Stimulated activated naive CD8-positive, alpha-beta T cell treated with anti-CD3 and anti-CD28 coated beads, Interleukin-15, Interleukin-2, amounts not matched to agents 100 U/mL and 50 U/mL, for 24 hours (primary cell): Measurements from ENCODE around the gene DRD3.

ENCODE experiments used
- ATAC-seq: fragments of 150-1000 bp; cut with Tn5 transposase; one replicate; pipeline ENCODE4 v1.10.0; 2021
- DNase-seq: peaks from one replicate; pipeline ENCODE4 v3.0.0; 2021

The DRD3 gene

DNA sequence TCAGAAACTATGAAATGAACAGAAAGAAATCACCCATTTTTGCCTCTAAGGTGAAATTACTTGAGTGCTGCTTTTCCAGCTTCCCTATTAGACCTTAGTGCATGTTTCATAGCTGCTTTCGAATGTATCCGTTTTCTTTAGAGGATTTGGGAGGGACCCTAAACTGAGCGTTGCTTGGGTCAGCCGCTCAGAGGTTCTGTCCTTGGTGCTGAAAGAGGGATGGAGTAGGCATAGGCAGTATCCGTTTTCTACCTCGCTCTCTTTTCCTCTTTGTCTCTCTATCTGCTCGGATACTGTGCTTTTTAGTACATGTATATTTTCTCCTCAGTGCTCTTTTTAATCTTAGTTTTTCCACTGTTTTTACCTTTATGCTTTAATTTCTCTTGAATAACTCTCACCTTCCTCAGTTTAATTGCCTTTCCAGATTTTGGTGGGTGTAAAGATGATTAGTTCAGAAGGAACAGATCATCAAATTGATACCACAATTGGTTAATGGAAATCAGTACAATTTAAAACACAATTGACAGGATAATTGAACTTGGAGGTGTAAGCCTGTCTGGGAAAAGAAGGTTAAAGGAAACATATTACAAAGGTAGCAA, at the start of gene DRD3:
Gene DRD3 (minus strand): TSS at position 283 of the 599 bp plus-strand sequence. CDS start 7,060 bp downstream, outside the sequence.
- ATAC-seq (peak; percentile 59), DNase-seq (peak; percentile 31)

GRCh38 chr3:114227076-114227475, 48.2 kb upstream of the DRD3 start:
- DNase-seq, result no peak
- no peak for ATAC-seq

GRCh38 chr3:114226313-114226712, 47.5 kb upstream of the DRD3 start:
- DNase-seq (no peak), ATAC-seq (no peak)

DNA sequence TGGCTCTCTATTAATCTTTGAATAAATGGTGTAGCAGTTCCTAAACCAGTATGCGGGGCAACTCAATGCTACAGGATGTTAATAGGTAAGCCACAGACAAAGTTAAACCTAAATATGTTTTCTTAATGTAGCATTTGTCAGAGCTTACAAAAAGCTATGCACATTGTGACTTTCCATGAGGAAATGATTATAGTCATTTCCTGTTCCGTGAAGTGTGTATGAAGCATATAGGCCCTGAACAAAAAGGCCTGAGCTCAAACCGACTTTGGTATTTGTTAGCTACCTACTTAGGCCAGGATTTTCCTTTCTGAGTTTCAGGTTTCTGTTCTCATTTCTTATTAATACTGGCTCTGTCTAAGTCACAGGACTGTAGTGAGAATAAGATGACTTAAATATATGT, 44.3 kb upstream of the DRD3 start:
- no peak for DNase-seq
- peak; percentile 79 for ATAC-seq

DNA sequence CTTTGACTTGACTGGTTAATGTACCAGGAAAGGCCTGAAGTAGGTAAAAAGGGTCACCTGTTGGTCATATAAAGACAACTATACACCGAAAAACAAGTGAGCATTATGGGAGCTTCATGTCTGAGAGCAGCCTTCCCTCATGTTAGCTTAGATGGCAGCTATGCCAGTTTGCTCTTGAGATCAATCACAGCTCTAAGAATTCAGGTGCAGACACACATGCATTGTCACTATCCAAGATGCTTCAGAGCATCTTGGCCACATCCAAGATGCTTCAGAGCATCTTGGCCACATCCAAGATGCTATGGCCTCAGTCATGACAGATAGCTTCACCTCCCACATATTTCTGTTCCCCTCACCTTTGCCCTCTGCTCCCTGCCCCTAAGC, 43.0 kb upstream of the DRD3 start:
- ATAC-seq (no peak), DNase-seq (no peak)

- ATAC-seq (peak; percentile 41), DNase-seq (peak; percentile 58)
Measured at GRCh38 chr3:114221165-114221880, 42.5 kb upstream of the DRD3 start.

DNA sequence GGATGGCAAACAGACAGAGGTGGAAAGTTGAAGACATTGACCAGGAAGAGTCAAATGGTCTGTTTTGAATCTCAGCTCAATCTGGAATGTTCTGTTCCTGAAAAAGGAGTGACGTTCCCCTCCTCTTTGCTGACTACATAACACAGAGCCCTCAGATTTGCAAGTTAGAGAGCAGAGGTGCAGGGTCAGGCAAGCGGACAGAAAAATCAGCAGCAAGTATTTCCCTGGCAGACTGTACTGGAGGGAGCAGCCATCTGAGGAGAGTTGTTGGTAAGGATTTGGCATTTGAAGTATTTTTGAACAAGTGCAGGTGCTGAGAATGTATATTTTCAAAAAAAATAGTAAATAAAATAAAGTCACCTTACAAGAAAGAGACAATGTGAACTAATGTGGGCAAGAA, 40.9 kb upstream of the DRD3 start:
- ATAC-seq (no peak), DNase-seq (no peak)

DNA sequence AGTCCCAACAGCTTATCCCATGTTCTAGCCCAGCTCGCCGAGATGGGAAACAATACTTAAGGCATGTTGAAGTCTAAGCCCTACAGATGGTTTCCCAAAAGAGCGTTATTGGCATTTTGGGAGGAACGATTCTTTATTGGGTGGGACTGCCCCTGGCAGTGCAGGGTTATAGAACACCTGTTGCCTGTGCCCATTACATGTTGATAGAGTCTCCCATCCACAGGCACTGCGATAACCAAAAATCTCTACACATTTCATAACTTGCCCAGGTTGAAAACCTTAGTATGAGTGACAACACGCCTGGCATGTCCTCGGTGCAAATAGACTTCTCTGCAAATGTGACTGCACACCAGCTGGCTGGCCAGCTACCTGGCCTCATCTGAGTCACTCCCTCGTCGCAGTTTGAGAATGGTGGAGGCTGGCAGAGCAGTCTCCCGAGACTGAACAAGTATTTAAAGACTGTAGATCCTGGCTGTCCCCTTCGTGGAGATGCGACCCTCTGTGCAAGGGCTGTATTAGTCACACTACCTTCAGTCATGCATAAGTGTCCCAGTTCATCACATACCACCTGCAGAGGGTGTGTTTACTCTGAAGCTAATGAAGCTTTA, 39.8 kb upstream of the DRD3 start:
- ATAC-seq (peak; percentile 7), DNase-seq (peak; percentile 45)

DNA sequence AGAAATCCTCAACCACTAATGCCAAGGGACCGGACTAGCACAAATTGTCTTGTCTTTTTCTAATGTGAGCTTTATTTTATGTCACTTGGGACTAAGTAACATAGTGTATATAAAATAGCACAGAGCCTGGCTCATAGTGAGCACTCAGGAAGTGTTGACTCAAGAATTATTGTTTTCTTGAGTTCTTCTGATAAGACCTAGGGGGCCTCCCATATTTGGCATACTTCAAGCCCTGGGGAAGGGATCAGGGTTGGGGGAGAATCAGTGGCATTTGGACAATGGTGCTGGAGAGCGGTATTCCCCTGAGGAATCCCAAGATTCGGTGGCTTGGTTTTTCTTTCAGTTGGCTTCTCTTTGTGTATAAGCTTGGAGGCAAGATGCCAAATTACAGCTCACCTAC, 39.2 kb upstream of the DRD3 start:
- no peak for ATAC-seq
- DNase-seq, result no peak

DNA sequence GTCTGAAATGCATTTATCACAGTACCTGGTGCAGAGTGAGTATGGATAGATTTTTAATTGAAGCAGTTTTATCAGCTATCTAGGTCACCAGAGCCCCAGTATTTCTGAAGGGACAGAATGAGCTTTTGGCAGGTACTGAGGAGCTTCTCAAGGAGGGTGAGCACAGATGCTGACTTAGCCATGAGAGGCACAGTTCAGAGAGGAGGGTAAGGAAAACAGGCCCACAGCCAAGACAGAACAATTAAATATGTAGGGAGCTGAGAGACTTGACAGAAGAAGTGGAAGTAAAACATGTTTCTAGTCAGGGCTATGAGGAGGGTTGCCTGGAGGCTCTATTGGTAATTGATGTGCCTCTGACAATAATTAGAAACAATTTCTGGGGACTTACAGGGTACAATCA, 38.4 kb upstream of the DRD3 start:
- no peak for DNase-seq
- no peak for ATAC-seq

- ATAC-seq, result no peak
Measured at GRCh38 chr3:114216186-114216970, 37.5 kb upstream of the DRD3 start.

GRCh38 chr3:114214542-114215341, 35.9 kb upstream of the DRD3 start:
- peak; percentile 65 for ATAC-seq
- no peak for DNase-seq

More at GRCh38 chr3:114216186-114216970, 37.5 kb upstream of the DRD3 start:
- no peak for DNase-seq

DNA sequence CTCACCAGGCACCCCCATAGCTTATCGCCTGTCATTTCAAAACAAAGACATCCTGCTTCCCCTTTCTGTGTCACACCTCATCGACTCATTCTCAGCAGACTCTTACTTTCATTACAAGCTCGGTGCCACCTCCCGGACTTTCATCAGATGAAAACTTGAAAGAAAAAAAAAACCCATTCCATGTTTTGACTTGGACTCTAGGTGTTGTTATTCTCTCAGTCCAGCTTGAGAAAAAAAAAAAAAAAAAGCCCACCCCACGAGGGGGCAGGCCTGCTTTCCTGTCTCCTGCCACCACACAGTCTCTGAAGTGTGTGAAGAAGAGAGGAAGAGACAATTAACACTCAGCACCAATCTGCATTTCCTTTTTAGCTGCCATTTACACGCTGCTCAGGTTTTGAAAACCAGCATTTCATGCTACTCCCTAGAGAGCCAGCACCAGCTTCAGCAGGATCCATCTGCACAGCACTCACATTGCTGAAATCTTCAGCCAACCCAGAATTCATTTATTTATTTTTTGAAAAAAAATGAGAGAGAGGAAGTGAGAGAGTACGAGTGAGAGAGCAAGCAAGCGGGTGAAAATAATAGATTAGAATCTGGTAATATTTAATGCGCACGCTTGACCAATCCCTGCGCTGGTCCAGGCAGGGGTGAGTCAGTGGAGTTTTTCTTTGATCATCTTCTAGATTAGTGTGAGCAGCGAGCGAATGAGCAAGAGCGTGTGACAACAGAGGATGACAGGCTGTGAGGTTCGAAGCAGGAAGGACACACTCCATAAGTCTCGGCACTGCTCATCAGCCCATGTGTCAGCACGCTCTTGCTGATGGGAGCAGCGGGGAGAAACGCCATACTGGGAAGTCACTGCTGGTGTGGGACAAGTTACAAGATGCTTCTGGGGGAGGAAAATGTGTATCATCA, 35.0 kb upstream of the DRD3 start:
- ATAC-seq, result peak; percentile 83
- peak; percentile 78 for DNase-seq

DNA sequence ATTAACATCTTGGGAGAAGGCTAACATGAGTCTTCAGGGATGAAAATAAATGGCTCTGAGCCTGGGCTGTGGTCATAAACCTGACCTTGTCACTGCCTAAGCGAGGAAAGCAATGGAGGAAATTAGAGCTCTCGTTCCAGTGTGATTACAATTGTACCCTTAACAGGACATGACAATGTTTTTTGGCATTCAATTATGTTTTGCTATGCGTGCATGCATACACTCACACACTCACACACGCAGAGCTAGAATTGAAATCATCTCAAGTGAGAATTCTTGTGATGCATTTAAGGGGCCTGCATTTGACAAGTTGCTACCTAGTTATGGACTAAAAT, 34.4 kb upstream of the DRD3 start:
- ATAC-seq, result no peak
- no peak for DNase-seq

DNA sequence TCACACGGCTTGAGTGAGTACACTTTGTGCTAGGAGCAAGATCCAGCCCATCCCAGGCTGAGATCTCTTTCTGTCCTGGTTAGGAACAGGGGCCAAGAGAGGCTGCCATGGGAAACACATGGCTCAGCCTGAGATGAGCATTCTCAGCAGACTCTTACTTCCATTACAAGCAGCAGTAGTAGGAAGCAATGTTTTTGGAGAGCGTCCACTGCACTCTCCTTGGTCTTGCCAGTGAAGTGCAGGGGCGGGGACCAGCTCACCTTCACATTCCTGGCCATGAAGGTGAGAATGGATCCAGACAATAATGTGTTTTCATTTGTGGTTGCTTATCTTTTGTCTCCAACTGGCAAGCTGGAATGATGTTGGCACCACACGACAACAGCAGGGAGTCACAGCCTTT, 33.8 kb upstream of the DRD3 start:
- DNase-seq (no peak), ATAC-seq (no peak)

- DNase-seq, result no peak
- peak; percentile 49 for ATAC-seq
Measured at GRCh38 chr3:114207768-114208167, 28.9 kb upstream of the DRD3 start.

- peak; percentile 74 for ATAC-seq
Measured at GRCh38 chr3:114206342-114206741, 27.5 kb upstream of the DRD3 start.

GRCh38 chr3:114205541-114205940, 26.7 kb upstream of the DRD3 start:
- DNase-seq (no peak), ATAC-seq (no peak)

More at GRCh38 chr3:114206342-114206741, 27.5 kb upstream of the DRD3 start:
- no peak for DNase-seq

DNA sequence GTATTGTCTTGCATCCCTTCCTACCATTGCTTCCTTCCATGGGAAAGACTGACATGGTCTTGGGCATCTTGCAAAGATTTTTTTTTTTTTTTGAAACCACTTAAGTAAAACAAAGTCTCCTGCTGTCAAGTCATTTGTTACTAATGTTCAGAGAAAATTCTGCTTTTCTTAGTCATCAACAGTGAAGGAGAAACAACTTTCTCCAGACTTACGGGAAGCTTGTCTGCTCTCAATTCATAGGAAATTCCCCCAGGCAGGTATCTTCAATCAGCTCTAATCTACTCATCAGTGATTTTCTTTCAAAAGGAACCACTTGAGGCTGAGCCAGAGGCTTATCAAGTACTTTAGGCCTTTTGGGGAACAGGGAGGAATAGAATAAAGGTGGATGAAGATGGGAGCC, 15.9 kb upstream of the DRD3 start:
- DNase-seq (no peak), ATAC-seq (no peak)

GRCh38 chr3:114192136-114192535, 13.3 kb upstream of the DRD3 start:
- ATAC-seq (no peak), DNase-seq (no peak)

- ATAC-seq, result no peak
- DNase-seq, result no peak
Measured at GRCh38 chr3:114186501-114186900, 7.6 kb upstream of the DRD3 start.
